ENCODE data around the gene NKD2. TPM values are rescaled to one million over a fixed set of nuclear protein-coding genes. Genes with fewer than 3 reads are reported as not detected.

Gene NKD2
- total RNA-seq, 2 experiments from 2014 or later, result 3.6 to 3.7 TPM

DNA sequence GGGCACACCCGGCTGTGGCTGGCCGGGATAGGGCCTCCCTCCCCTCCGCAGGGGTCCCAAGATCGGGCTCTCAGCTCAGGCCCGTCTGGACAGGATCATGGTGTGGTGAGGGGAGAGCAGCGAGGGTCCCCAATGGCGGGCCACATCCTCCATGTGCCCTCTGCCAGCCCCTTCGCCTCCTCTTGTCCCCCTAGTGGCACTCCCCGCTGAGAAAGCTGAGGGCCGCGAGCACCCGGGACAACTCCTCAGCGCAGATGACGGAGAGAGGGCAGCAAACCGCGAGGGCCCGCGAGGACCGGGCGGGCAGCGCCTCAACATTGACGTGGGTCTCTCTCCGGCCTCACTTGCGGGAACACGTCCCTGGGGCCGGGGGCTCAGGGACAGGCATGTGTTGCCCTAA lies 24.6 kb downstream of the NKD2 start:
- DNase-seq, result no peak
- ChIA-PET CTCF (interaction anchor here (0.8 kb wide), 1 partner anchor 14 kb away, joined by 3 read pairs; no protein-coding TSS in a partner anchor), POLR2A (no interaction called here)
- H3K9me3 Mint-ChIP-seq, result peaks cover 3% of the 10 kb centered on the region
- no peaks in the 10 kb centered on the region for H3K36me3 Mint-ChIP-seq (ENCODE audit: low read depth)
- H3K27me3 Mint-ChIP-seq, result no peaks in the 10 kb centered on the region
- H3K4me3 Mint-ChIP-seq, result no peak overlapping the region
- H3K4me1 Mint-ChIP-seq, result peaks cover 2% of the 10 kb centered on the region
- H3K27ac Mint-ChIP-seq, result no peak overlapping the region

DNA sequence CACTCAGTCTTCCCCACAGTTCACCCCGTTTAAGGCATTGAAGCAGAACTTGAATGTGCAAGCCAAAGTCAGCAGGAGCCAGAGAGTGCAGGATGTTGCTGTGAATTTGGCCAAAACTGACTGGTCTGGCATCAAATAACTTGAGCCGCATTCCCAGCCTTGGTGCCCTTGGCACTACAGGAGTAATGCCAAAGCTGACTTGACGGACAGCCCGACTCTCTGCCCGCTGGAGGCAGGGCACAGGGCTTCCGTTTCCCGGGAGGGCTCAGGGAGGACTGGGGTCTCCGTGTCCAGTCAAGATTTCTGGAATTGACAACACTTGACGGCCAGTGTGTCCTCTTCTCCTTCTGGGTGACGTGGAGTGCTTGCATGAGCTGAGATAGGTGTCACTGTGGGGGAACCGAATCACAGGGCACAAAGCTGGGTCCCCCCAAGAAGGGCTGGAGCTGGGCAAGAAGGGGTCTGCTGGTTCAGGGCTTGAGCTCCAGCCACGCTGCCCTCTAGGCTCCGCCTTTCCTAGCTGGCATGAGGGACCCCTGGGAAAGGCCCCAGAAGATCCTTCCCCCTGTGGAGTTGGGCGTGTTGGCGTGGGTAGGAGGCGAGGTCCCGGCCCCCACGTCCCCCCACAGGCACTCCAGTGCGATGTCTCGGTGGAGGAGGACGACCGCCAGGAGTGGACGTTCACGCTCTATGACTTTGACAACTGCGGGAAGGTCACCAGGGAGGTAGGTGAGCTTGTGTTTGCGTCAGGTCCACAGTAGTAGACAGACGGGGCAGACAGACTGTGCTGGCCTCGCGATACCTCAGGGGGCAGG lies 25.2 kb downstream of the NKD2 start:
- Mint-ChIP-seq H3K9me3 (peaks cover 5% of the 10 kb centered on the region), H3K4me1 (peaks cover 2% of the 10 kb centered on the region), H3K27me3 (no peaks in the 10 kb centered on the region), H3K27ac (no peak overlapping the region), H3K36me3 (ENCODE audit: low read depth) (no peaks in the 10 kb centered on the region), H3K4me3 (no peak overlapping the region)
- no peak for DNase-seq
- CTCF ChIA-PET, result interaction anchor here (0.8 kb wide), 1 partner anchor 15 kb away, joined by 3 read pairs; no protein-coding TSS in a partner anchor
- POLR2A ChIA-PET, result no interaction called here

DNA sequence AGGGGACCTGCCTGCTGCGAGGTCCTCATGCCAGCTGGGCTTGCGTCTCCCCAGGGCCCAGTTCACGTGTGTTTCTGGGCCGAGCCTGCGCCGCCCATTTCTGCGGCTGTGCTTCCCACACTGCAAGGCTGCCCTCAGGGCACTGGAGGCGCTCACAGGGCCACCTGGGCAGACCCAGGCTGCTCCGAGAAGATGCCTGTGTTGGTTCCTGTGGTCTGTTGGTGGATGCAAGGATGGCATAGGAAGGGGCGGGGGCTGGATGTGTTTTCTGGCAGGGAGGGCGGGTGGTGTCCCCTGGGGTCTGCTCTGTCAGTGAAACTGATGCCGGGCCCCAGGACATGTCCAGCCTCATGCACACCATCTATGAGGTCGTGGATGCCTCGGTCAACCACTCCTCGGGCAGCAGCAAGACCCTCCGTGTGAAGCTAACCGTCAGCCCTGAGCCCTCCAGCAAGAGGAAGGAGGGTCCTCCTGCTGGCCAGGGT lies 25.9 kb downstream of the NKD2 start:
- H3K4me1 Mint-ChIP-seq, result peaks cover 2% of the 10 kb centered on the region
- POLR2A ChIA-PET, result no interaction called here
- CTCF ChIA-PET, result no interaction called here

DNA sequence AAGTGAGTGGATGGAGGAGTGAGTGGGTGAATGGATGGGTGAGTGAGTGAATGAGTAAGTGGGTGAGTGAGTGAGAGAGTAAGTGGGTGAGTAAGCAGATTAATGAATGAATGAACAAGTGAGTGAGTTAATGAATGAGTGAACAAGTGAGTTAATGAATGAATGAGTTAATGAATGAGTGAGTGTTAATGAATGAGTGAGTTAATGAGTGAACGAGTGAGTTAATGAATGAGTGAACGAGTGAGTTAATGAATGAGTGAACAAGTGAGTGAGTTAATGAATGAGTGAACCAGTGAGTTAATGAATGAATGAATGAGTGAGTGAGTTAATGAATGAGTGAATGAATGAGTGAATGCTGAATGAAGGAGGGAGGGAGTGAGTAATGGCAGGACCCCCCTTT lies 26.4 kb downstream of the NKD2 start:
- Mint-ChIP-seq H3K4me3 (no peak overlapping the region), H3K36me3 (ENCODE audit: low read depth) (no peaks in the 10 kb centered on the region), H3K4me1 (peaks cover 2% of the 10 kb centered on the region), H3K27ac (no peak overlapping the region), H3K9me3 (peaks cover 10% of the 10 kb centered on the region), H3K27me3 (no peaks in the 10 kb centered on the region)
- ChIA-PET CTCF (no interaction called here), POLR2A (no interaction called here)
- no peak for DNase-seq

More for the DNA sequence above, 25.9 kb downstream of the NKD2 start:
- Mint-ChIP-seq H3K4me3 (no peak overlapping the region), H3K27me3 (no peaks in the 10 kb centered on the region), H3K36me3 (ENCODE audit: low read depth) (no peaks in the 10 kb centered on the region), H3K27ac (no peak overlapping the region), H3K9me3 (peaks cover 6% of the 10 kb centered on the region)
- DNase-seq, result no peak

DNA sequence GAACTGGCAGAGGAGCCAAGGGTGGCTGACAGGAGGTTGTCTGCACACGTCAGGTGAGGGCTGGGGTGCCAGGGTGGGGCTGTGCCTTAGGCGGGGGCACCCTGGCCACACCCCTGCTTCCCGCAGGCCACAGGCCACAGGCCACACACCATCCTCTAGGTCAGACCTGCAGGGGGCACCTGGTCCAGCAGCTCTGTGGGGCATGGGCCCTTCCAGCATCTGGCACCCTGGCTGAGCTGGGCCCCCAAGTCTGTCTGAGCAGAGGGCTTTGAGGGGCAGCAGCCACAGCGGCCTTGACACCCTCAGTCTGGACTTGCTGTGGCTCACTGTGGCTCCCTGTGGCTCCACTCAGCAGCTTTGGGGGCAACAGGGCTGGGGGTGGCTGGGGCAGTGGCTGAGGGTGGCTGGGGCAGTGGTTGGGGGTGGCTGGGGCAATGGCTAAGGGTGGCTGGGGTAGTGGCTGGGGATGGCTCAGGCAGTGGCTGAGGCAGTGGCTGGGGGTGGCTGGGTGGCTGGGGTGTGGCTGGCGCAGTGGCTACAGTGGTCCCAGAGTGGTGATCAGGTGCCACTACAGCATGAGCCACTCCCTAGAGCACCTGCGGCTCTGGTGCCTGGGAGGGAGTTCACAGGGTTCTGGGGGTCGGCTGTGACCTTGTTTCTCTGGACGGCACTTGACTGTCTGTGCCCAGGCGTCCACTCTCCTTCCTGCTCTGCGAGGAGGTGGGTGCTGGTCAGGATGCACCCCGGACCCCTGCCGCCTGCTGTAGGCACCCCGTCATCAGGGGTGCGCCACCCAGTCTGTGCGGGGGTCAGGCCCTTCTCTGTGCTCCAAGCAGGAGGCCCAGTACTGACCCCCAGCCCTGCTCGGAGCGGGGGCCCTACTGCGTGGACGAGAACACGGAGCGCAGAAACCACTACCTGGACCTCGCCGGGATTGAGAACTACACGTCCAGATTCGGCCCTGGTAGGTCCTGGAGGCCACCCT lies 27.1 kb downstream of the NKD2 start:
- Mint-ChIP-seq H3K27me3 (no peaks in the 10 kb centered on the region), H3K9me3 (peaks cover 15% of the 10 kb centered on the region), H3K4me3 (no peak overlapping the region), H3K27ac (no peak overlapping the region), H3K36me3 (ENCODE audit: low read depth) (no peaks in the 10 kb centered on the region), H3K4me1 (peaks cover 2% of the 10 kb centered on the region)
- ChIA-PET CTCF (no interaction called here), POLR2A (no interaction called here)
- no peak for DNase-seq

DNA sequence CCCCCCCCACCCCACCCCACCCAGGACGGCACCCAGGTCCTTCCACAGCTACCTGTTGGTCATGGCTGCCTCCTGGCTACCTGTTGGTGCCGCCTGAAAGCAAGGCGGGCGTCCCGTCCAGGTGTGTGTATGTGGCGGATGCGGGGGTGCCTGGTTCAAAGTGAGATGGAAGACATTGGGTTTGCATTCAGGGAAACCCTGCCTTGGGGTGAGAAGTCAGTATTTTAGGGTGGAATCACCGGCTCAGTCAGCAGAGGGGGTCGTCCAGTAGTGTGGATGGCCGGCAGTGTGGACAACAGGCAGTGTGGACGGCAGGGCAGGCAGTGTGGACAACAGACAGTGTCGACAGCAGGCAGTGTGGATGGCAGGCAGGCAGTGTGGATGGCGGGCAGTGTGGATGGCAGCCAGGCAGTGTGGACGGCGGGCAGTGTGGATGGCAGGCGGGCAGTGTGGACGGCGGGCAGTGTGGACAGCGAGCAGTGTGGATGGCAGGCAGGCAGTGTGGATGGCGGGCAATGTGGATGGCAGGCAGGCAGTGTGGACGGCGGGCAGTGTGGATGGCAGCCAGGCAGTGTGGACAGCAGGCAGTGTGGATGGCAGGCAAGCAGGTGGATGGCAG lies 28.0 kb downstream of the NKD2 start:
- Mint-ChIP-seq H3K27ac (no peak overlapping the region), H3K9me3 (peaks cover 23% of the 10 kb centered on the region), H3K4me3 (no peak overlapping the region), H3K36me3 (ENCODE audit: low read depth) (no peaks in the 10 kb centered on the region), H3K4me1 (peaks cover 2% of the 10 kb centered on the region), H3K27me3 (no peaks in the 10 kb centered on the region)
- no peak for DNase-seq
- CTCF ChIA-PET, result no interaction called here
- POLR2A ChIA-PET, result no interaction called here

DNA sequence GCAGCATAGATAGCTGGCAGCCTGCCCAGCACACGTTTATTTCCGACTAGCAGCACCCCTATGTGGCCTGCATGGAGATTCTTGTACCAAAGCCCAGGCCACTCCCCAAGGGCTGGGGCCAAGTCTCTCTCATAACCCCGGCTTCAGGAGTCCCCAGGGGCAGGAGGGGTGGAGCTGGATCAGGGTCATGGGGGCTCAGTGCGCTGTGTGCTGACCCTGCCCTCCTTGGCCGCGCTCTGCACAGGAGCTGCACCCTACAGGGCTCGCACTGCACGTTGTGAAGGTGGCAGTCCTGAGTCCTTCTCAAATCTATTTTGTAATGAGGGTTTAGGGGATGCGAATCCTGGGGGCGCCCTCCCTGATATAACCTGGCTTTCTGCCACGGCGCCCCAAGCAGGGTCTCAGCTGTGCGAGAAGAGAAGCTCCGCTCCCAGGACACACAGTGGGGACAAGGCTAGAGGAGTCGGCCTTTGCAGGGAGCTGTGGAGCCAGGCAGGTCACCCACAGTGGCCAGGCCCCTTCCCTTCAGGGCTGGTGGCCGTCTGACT lies 28.6 kb downstream of the NKD2 start:
- POLR2A ChIA-PET, result no interaction called here
- Mint-ChIP-seq H3K36me3 (ENCODE audit: low read depth) (no peaks in the 10 kb centered on the region), H3K4me3 (no peak overlapping the region), H3K27ac (no peak overlapping the region), H3K9me3 (peaks cover 29% of the 10 kb centered on the region), H3K27me3 (no peaks in the 10 kb centered on the region), H3K4me1 (peaks cover 2% of the 10 kb centered on the region)
- CTCF ChIA-PET, result no interaction called here
- DNase-seq, result no peak

DNA sequence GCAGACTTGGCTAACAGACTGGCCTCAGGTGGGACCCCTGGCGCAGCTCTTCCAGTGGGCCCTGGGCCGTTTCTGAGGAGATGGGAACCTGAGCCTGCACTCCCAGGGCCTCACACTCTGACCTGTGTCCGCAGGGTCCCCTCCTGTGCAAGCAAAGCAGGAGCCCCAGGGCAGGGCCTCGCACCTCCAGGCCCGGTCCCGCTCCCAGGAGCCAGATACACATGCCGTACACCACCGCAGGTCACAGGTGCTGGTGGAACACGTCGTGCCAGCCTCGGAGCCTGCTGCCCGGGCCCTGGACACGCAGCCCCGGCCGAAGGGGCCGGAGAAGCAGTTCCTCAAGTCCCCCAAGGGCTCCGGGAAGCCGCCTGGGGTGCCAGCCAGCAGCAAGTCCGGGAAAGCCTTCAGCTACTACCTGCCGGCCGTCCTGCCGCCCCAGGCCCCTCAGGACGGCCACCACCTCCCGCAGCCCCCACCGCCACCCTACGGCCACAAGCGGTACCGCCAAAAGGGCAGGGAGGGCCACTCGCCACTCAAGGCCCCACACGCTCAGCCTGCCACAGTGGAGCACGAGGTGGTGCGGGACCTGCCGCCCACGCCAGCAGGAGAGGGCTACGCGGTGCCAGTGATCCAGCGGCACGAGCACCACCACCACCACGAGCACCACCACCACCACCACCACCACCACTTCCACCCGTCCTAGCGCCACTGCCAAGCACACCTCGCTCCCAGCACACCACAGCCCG lies 29.2 kb downstream of the NKD2 start:
- CTCF ChIA-PET, result no interaction called here
- Mint-ChIP-seq H3K27ac (no peak overlapping the region), H3K4me3 (no peak overlapping the region), H3K9me3 (peaks cover 35% of the 10 kb centered on the region), H3K4me1 (peaks cover 2% of the 10 kb centered on the region), H3K36me3 (ENCODE audit: low read depth) (no peaks in the 10 kb centered on the region), H3K27me3 (no peaks in the 10 kb centered on the region)
- no peak for DNase-seq
- POLR2A ChIA-PET, result no interaction called here

DNA sequence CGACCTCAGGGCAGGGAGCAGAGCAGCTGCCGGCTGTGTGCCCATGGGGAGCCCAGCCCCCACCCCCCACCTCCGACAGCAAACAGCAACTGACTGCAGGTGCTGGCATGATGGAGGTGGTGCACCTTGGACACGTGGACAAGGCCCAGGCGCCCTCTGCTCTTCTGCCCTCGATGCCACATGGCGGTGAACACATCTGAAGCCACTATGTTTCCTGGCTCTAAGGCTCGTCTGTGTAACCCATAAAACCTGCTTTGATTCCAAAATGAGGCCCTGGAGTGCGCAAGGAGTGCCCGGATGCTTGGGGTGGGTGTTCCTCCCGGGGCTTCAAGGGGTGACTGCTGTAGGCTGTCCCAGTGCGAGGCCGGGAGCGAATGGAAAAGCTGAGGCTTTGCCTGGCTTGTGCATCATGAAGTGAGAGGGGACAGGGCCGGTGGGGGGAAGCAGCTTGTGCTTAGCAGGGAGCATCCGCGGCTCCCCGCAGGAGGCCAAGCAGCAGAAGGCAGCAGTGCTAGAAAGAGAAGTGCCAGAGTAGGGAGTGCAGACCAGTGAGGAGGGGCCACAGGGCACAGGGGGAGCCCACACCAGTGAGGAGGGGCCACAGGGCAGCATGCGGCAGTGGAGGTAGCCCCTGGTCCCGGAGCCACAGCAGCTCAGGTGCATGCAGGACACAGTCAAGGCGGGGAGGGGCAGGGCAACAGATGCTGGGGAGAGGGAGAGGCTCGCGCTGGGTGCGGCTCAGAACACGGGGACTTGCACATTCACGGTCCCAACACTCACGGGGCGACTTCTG lies 30.0 kb downstream of the NKD2 start:
- ChIA-PET CTCF (no interaction called here), POLR2A (no interaction called here)
- Mint-ChIP-seq H3K4me1 (peaks cover 2% of the 10 kb centered on the region), H3K4me3 (no peak overlapping the region), H3K27ac (no peak overlapping the region), H3K9me3 (peaks cover 43% of the 10 kb centered on the region), H3K27me3 (no peaks in the 10 kb centered on the region), H3K36me3 (ENCODE audit: low read depth) (peaks cover 2% of the 10 kb centered on the region)
- DNase-seq, result no peak

DNA sequence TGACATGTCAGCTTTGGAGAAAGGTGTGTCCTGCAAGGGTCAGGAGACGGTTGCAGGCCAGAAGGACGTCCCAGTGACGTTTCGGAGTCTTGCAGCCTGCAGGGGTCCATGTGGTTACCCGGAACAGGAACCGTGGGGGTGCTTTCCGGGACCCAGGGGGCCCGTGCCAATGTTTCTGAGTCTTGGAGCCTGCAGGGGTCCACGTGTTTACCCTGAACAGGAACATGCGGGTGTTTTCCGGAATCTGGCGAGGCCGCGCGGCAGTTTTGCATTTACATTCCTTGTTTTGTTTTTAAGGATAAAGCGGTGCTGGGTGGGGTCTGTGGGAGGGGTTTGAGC lies 30.6 kb downstream of the NKD2 start:
- no peaks in the 10 kb centered on the region for H3K27me3 Mint-ChIP-seq
- H3K4me3 Mint-ChIP-seq, result no peak overlapping the region
- H3K4me1 Mint-ChIP-seq, result peaks cover 2% of the 10 kb centered on the region
- POLR2A ChIA-PET, result no interaction called here
- peaks cover 49% of the 10 kb centered on the region for H3K9me3 Mint-ChIP-seq
- CTCF ChIA-PET, result no interaction called here
- no peak for DNase-seq
- H3K36me3 Mint-ChIP-seq (ENCODE audit: low read depth), result peaks cover 8% of the 10 kb centered on the region
- no peak overlapping the region for H3K27ac Mint-ChIP-seq

DNA sequence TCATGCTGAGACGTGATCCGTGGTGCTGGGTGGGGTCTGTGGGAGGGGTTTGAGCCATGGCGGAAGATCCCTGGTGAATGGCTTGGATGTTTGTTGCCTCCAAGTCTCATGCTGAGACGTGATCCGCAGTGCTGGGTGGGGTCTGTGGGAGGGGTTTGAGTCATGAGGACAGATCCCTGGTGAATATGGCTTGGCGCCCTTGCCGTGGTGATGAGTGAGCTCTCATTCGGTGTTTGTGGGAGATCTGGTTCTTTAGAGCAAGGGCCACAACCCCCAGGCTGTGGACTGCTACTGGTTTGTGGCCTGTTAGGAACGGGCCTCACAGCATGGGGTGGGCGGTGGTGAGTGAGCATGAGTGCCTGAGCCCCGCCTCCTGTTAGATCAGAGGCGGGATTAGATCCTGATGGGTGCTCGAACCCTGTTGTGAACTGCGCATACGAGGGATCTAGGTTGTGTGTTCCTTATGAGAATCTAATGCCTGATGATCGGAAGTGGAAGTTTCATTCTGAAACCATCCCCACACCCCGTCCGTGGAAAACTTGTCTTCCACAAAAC lies 31.2 kb downstream of the NKD2 start:
- no peak for DNase-seq
- CTCF ChIA-PET, result no interaction called here
- Mint-ChIP-seq H3K36me3 (ENCODE audit: low read depth) (peaks cover 10% of the 10 kb centered on the region), H3K4me1 (peaks cover 2% of the 10 kb centered on the region), H3K27me3 (no peaks in the 10 kb centered on the region), H3K4me3 (no peak overlapping the region), H3K27ac (no peak overlapping the region), H3K9me3 (peaks cover 55% of the 10 kb centered on the region)
- POLR2A ChIA-PET, result no interaction called here

DNA sequence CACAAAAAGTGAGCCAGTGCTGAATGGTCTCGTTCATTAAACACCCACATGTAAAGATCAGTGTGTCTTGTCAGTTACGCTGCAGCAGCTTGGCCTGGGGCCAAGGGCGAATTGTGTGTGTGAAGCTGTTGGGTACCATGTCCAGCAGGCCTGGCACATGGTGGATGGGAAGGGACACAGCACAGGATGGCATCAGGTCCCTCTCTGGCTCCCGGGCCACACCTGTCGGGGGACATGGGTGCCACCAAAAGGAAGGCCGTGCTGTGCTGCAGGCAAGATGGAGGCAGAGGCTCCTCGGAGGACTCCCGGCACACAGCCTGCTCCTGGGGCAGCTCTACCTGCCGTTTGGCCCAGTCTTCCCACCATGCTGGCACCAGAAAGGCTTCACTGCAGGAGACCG lies 32.0 kb downstream of the NKD2 start:
- H3K36me3 Mint-ChIP-seq (ENCODE audit: low read depth), result peaks cover 14% of the 10 kb centered on the region

More for the DNA sequence above, 32.0 kb downstream of the NKD2 start:
- Mint-ChIP-seq H3K9me3 (peaks cover 59% of the 10 kb centered on the region), H3K4me1 (no peaks in the 10 kb centered on the region), H3K4me3 (no peak overlapping the region), H3K27ac (no peak overlapping the region), H3K27me3 (no peaks in the 10 kb centered on the region)
- POLR2A ChIA-PET, result no interaction called here
- CTCF ChIA-PET, result no interaction called here
- no peak for DNase-seq
